A549 (cell line): ENCODE data around the gene EDEM1. TPM values are rescaled to one million over a fixed set of nuclear protein-coding genes. Genes with fewer than 3 reads are reported as not detected.
A peak's percentile ranks its signal among the peaks of the same experiment; 100 is the strongest.

Experiments
- ATAC-seq, 2 experiments: fragments of 200-7000 bp in 1 of 2; fragments of >200 bp in 1 of 2; cut with Nextera tagmentation in 1 of 2; cut with Tn5 transposase in 1 of 2; 3 replicates each; pipeline versions ENCODE4 v1.8.0 to v1.9.1; 2018 to 2020; ENCODE audit warnings: mild to moderate bottlenecking in 1 of 2, moderate library complexity in 1 of 2
- CTCF ChIA-PET: fragments of 300-600 bp; sonication (Branson Sonifier 250); formaldehyde crosslinking; extraction: SDS; loops from one replicate; lab custom pipeline; 2021; ENCODE audit warnings: antibody characterized with exemption, inconsistent platforms; lab: Yijun Ruan, JAX
- POLR2A ChIA-PET: fragments of 350-600 bp; formaldehyde crosslinking; extraction: SDS; loops from one replicate; lab custom pipeline; 2021; ENCODE audit warnings: antibody characterized with exemption, inconsistent platforms; lab: Yijun Ruan, JAX
- DNase-seq, 2 experiments: peaks; one replicate each; pipeline versions ENCODE4 v3.0.0 to v3.0.0-alpha.2; 2011 to 2016; ENCODE audit warnings: low read depth in 1 of 2, low spot score in 1 of 2
- FAIRE-seq: peaks from 2 replicates; lab custom pipeline; 2011; peaks lifted over from hg19 to GRCh38; lab: Jason Lieb, UNC
- H3K27ac ChIP-seq, 2 experiments: fragments of >200 bp; sonication (Bioruptor Twin); formaldehyde crosslinking; 3 replicates each; pipeline ENCODE4 v1.5.1; 2016 to 2017
- H3K4me1 ChIP-seq: fragments of >200 bp; sonication (Bioruptor Twin); formaldehyde crosslinking; 3 replicates; pipeline ENCODE4 v1.6.1; 2016
- H3K4me2 ChIP-seq: fragments of >200 bp; sonication (Bioruptor Twin); formaldehyde crosslinking; 3 replicates; pipeline ENCODE4 v1.6.1; 2016
- H3K4me3 ChIP-seq: fragments of >200 bp; sonication (Bioruptor Twin); formaldehyde crosslinking; 3 replicates; pipeline ENCODE4 v1.5.1; 2016
- H3K9me3 ChIP-seq: fragments of >200 bp; sonication (Bioruptor Twin); formaldehyde crosslinking; 3 replicates; pipeline ENCODE4 v1.6.1; 2016
- CHD2 ChIP-seq: fragments of 150-350 bp; IDR thresholded peaks from 2 replicates; pipeline ENCODE4 v1.6.1; 2014; ENCODE audit warnings: low read length; ENCODE audit not compliant: partially characterized antibody
- CHD4 ChIP-seq: fragments of 200-600 bp; sonication (generic); IDR thresholded peaks from 2 replicates; pipeline ENCODE4 v1.6.1; 2016; ENCODE audit warnings: antibody characterized with exemption, mild to moderate bottlenecking, borderline replicate concordance
- ELK1 ChIP-seq: fragments of 150-350 bp; IDR thresholded peaks from 2 replicates; pipeline ENCODE4 v1.6.1; 2014; ENCODE audit warnings: low read depth, mild to moderate bottlenecking, low read length
- FOSL2 ChIP-seq, 2 experiments: fragments of 450-650 bp in 1 of 2; fragments of >200 bp in 1 of 2; sonication (Bioruptor Twin) in 1 of 2; formaldehyde crosslinking; IDR thresholded peaks; 2 replicates each; pipeline versions ENCODE4 v1.5.0 to v1.6.1; 2016 to 2020; ENCODE audit warnings: mild to moderate bottlenecking in 1 of 2, moderate library complexity in 1 of 2
- GATA3 ChIP-seq: IDR thresholded peaks from 2 replicates; pipeline ENCODE4 v1.6.1; 2012; ENCODE audit warnings: borderline replicate concordance
- JUN ChIP-seq, 2 experiments: fragments of >200 bp; sonication (Bioruptor Twin); formaldehyde crosslinking; IDR thresholded peaks; 2 replicates in 1 of 2; 3 replicates in 1 of 2; pipeline ENCODE4 v1.6.1; 2016 to 2017
- JUNB ChIP-seq: fragments of >200 bp; sonication (Bioruptor Twin); formaldehyde crosslinking; IDR thresholded peaks from 2 replicates; pipeline ENCODE4 v1.6.1; 2016
- KDM1A ChIP-seq: fragments of 200-600 bp; sonication (generic); IDR thresholded peaks from 2 replicates; pipeline ENCODE4 v1.6.1; 2016; ENCODE audit warnings: low read depth, mild to moderate bottlenecking
- MAZ ChIP-seq: fragments of 150-350 bp; IDR thresholded peaks from 2 replicates; pipeline ENCODE4 v1.6.1; 2014; ENCODE audit warnings: antibody characterized with exemption, low read depth, low read length, borderline replicate concordance
- RAD21 ChIP-seq, 2 experiments: fragments of >200 bp in 1 of 2; sonication (Bioruptor Twin) in 1 of 2; formaldehyde crosslinking in 1 of 2; IDR thresholded peaks in 1 of 2; conservative IDR thresholded peaks in 1 of 2; 2 replicates in 1 of 2; 3 replicates in 1 of 2; pipeline ENCODE4 v1.6.1; 2012 to 2018; ENCODE audit warnings: inconsistent platforms in 1 of 2
- REST ChIP-seq: fragments of 200-600 bp; sonication (generic); IDR thresholded peaks from 2 replicates; pipeline ENCODE4 v1.6.1; 2016; ENCODE audit warnings: antibody characterized with exemption, mild to moderate bottlenecking, moderate library complexity
- RFX5 ChIP-seq: fragments of 450-650 bp; IDR thresholded peaks from 2 replicates; pipeline ENCODE4 v1.7.1; 2014; ENCODE audit warnings: antibody characterized with exemption, mild to moderate bottlenecking, moderate library complexity
- RNF2 ChIP-seq: fragments of 200-600 bp; sonication (generic); IDR thresholded peaks from 2 replicates; pipeline ENCODE4 v1.6.1; 2016; ENCODE audit warnings: low read depth, mild to moderate bottlenecking, antibody characterized with exemption, moderate library complexity, borderline replicate concordance
- USF2 ChIP-seq: fragments of 450-650 bp; IDR thresholded peaks from 2 replicates; pipeline ENCODE4 v1.6.1; 2014; ENCODE audit warnings: antibody characterized with exemption
- ZC3H11A ChIP-seq: fragments of 450-650 bp; IDR thresholded peaks from 2 replicates; pipeline ENCODE4 v1.6.1; 2014; ENCODE audit warnings: antibody characterized with exemption, mild to moderate bottlenecking
- WGBS: methylation state at CpG from one replicate; pipeline ENCODE4 v1.1.6; 2017; ENCODE audit errors: missing lambda C conversion rate; 5-methylcytosine and 5-hydroxymethylcytosine counted together
- polyA plus RNA-seq, 4 experiments: library from polyadenylated mRNA; depleted of rRNA in 3 of 4; stranded (reverse); fragments of >200 nt; fragmentation: RNase III in 1 of 4; extraction: RNeasy Plus Mini Kit Qiagen cat#74134 plus additional on column Dnase treatment in 1 of 4; gene quantifications; 2 replicates in 3 of 4; 3 replicates in 1 of 4; pipeline ENCODE4 v1.2.3, GENCODE V29; 2011 to 2017

EDEM1 gene
- polyA plus RNA-seq, 2 of the 4 experiments (the other 2 are of a cell fraction), result 16.3 to 40.9 TPM

- ChIA-PET CTCF (interaction anchor here (0.8 kb wide), 2 partner anchors 7 to 99 kb away, joined by 3 read pairs; partner anchors contain the start of gene ARL8B), POLR2A (no interaction called here)
- Histone ChIP-seq H3K9me3 (no peaks in the 10 kb centered on the region), H3K4me1 (no peaks in the 10 kb centered on the region), H3K27ac (no peak overlapping the region), H3K4me3 (no peak overlapping the region), H3K4me2 (no peak overlapping the region)
- FAIRE-seq (no peak), ATAC-seq (peak; percentile 23 to 26; a peak in 3 of 6 replicates), DNase-seq (no peak)
- WGBS, result 81% methylated on average over 11 of the region's 11 CpGs
- peak; percentile 41; the same call in 1 of the 2 replicates for TF ChIP-seq KDM1A
- no peak for TF ChIP-seq MAZ
Observed at GRCh38 chr3:5220667-5221431, 33.3 kb downstream of the EDEM1 start.

- H3K9me3 ChIP-seq, result no peaks in the 10 kb centered on the region
- TF ChIP-seq RNF2 (no peak), JUN (IDR thresholded peaks at IDR 0.05) (no peak), CHD2 (no peak), RAD21 (conservative IDR thresholded peaks at IDR 0.05 in 1 of 2, IDR thresholded peaks at IDR 0.05 in 1 of 2) (no peak), ELK1 (no peak), GATA3 (no peak), USF2 (no peak), JUNB (no peak), RFX5 (no peak), FOSL2 (IDR thresholded peaks at IDR 0.05) (no peak), FOSL2 (CRISPR knock-in tag; IDR thresholded peaks at IDR 0.05) (no peak), REST (no peak), ZC3H11A (no peak), CHD4 (no peak)
- ChIA-PET POLR2A (no interaction called here), CTCF (interaction anchor here (0.6 kb wide), 1 partner anchor 630 kb away, joined by 3 read pairs; no protein-coding TSS in a partner anchor)
- 70% methylated on average over 6 of the region's 6 CpGs for WGBS
- DNase-seq, result no peak
- no peaks in the 10 kb centered on the region for H3K4me1 ChIP-seq
- H3K4me2 ChIP-seq, result no peak overlapping the region
- ATAC-seq, result peak in 1 of 2 experiments; percentile 41; a peak in 2 of 6 replicates
- FAIRE-seq, result no peak
- H3K4me3 ChIP-seq, result no peak overlapping the region
- no peak overlapping the region for H3K27ac ChIP-seq
Observed at GRCh38 chr3:5221701-5222100, 34.2 kb downstream of the EDEM1 start.
